Osteoblast (primary cell): ENCODE results near the gene RTL1. TPM values are rescaled to one million over a fixed set of nuclear protein-coding genes. Genes with fewer than 3 reads are reported as not detected.

Source experiments
- DNase-seq: peaks from one replicate; pipeline ENCODE4 v3.0.0; 2011; ENCODE audit warnings: low spot score, mixed read lengths; ENCODE audit not compliant: insufficient read length; ENCODE audit errors: missing footprints
- H2AFZ ChIP-seq: 2 replicates; pipeline ENCODE4 v1.6.0; 2011; ENCODE audit warnings: mild to moderate bottlenecking, low read length
- H3K27ac ChIP-seq: 2 replicates; pipeline ENCODE4 v1.5.1; 2011; ENCODE audit warnings: mild to moderate bottlenecking, low read depth, low read length, moderate library complexity
- H3K27me3 ChIP-seq: 2 replicates; pipeline ENCODE4 v1.6.0; 2012; ENCODE audit warnings: mild to moderate bottlenecking, control low read depth, inconsistent platforms, low read length, moderate library complexity; ENCODE audit not compliant: insufficient read depth
- H3K36me3 ChIP-seq: 2 replicates; pipeline ENCODE4 v1.5.1; 2011; ENCODE audit warnings: mild to moderate bottlenecking, low read length, control low read depth, moderate library complexity; ENCODE audit not compliant: insufficient read depth
- H3K4me1 ChIP-seq: 2 replicates; pipeline ENCODE4 v1.5.1; 2011; ENCODE audit warnings: mild to moderate bottlenecking, low read length, control low read depth, moderate library complexity; ENCODE audit not compliant: insufficient read depth
- H3K4me2 ChIP-seq: 2 replicates; pipeline ENCODE4 v1.6.0; 2011; ENCODE audit warnings: mild to moderate bottlenecking, low read length; ENCODE audit not compliant: insufficient read depth
- H3K4me3 ChIP-seq: fragments of 200-600 bp; sonication (generic); 3 replicates; pipeline ENCODE4 v1.5.1; 2012; ENCODE audit warnings: mild to moderate bottlenecking, low read length, inconsistent platforms; ENCODE audit not compliant: insufficient read depth
- H3K79me2 ChIP-seq: 2 replicates; pipeline ENCODE4 v1.6.0; 2012; ENCODE audit warnings: mild to moderate bottlenecking, low read length, control low read depth, inconsistent platforms; ENCODE audit not compliant: insufficient read depth
- H3K9me3 ChIP-seq: 2 replicates; pipeline ENCODE4 v1.5.1; 2011; ENCODE audit warnings: low read depth, low read length, control low read depth
- H4K20me1 ChIP-seq: 2 replicates; pipeline ENCODE4 v1.6.0; 2012; ENCODE audit warnings: mild to moderate bottlenecking, low read length, control low read depth; ENCODE audit not compliant: insufficient read depth
- total RNA-seq: library from RNA; depleted of rRNA; stranded (reverse); fragments of >200 nt; gene quantifications from 2 replicates; pipeline ENCODE4 v1.2.3, GENCODE V29; 2012
- TF ChIP-seq, protein P1 (sequence below): IDR thresholded peaks from 2 replicates; pipeline ENCODE4 v1.5.1; 2011; ENCODE audit warnings: mild to moderate bottlenecking, low read depth, low read length, moderate library complexity; ENCODE audit errors: extremely low read depth

Gene RTL1
- total RNA-seq, 1 donor, result not detected

DNA sequence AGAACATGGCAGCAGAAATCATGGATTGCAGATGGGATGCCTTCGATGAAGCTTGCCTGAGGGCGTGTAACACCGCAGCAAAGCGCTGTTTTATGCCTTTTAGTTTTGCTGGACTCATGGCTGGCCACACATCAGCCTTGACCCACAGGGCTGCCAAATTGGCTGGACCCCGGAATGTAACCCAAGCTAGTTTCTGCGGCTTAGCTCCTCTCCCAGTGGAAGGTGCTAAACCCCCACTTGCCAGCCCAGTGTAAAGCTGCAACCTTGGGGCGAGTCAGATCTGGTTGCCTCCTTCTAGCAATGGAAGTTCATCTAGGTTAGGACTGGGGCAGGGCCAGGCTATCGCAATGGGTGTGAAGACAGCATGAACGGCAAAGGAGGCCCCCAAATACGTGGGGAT lies 39.3 kb downstream of the RTL1 start:
- peaks cover 84% of the 10 kb centered on the region for H3K79me2 ChIP-seq
- H3K27me3 ChIP-seq, result no peaks in the 10 kb centered on the region
- no peaks in the 10 kb centered on the region for H3K9me3 ChIP-seq
- DNase-seq, result peak; percentile 67
- no peak overlapping the region for H3K4me3 ChIP-seq
- peaks cover 36% of the 10 kb centered on the region for H3K36me3 ChIP-seq
- H3K4me1 ChIP-seq, result peaks cover 15% of the 10 kb centered on the region
- peaks cover 70% of the 10 kb centered on the region for H4K20me1 ChIP-seq
- TF ChIP-seq, protein P1, sequence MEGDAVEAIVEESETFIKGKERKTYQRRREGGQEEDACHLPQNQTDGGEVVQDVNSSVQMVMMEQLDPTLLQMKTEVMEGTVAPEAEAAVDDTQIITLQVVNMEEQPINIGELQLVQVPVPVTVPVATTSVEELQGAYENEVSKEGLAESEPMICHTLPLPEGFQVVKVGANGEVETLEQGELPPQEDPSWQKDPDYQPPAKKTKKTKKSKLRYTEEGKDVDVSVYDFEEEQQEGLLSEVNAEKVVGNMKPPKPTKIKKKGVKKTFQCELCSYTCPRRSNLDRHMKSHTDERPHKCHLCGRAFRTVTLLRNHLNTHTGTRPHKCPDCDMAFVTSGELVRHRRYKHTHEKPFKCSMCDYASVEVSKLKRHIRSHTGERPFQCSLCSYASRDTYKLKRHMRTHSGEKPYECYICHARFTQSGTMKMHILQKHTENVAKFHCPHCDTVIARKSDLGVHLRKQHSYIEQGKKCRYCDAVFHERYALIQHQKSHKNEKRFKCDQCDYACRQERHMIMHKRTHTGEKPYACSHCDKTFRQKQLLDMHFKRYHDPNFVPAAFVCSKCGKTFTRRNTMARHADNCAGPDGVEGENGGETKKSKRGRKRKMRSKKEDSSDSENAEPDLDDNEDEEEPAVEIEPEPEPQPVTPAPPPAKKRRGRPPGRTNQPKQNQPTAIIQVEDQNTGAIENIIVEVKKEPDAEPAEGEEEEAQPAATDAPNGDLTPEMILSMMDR, result no peak
- H3K27ac ChIP-seq, result no peak overlapping the region
- H3K4me2 ChIP-seq, result no peak overlapping the region
- no peak overlapping the region for H2AFZ ChIP-seq

DNA sequence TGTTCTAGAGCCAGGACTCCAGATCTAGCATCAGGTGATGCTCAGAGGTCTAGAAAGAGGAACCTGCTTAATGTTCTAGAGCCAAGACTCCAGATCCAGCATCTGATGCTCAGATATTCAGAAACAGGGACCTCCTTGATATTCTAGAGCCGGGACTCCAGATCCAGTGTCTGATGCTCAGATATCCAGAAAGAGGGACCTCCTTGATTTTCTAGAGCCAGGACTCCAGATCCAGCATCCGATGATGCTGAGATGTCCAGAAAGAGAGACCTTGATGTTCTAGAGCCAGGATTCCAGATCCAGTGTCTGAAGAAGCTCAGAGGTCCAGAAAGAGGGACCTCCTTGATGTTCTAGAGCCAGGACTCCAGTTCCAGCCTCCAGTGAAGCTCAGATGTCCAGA lies 40.7 kb downstream of the RTL1 start:
- Histone ChIP-seq H3K4me1 (peaks cover 15% of the 10 kb centered on the region), H3K36me3 (peaks cover 29% of the 10 kb centered on the region), H3K27me3 (no peaks in the 10 kb centered on the region), H3K4me2 (no peak overlapping the region), H3K9me3 (no peaks in the 10 kb centered on the region), H4K20me1 (peaks cover 66% of the 10 kb centered on the region), H2AFZ (no peak overlapping the region), H3K79me2 (peaks cover 90% of the 10 kb centered on the region), H3K4me3 (no peak overlapping the region), H3K27ac (peak overlapping the region; percentile 8)
- TF ChIP-seq, protein P1, result no peak
- DNase-seq, result no peak

DNA sequence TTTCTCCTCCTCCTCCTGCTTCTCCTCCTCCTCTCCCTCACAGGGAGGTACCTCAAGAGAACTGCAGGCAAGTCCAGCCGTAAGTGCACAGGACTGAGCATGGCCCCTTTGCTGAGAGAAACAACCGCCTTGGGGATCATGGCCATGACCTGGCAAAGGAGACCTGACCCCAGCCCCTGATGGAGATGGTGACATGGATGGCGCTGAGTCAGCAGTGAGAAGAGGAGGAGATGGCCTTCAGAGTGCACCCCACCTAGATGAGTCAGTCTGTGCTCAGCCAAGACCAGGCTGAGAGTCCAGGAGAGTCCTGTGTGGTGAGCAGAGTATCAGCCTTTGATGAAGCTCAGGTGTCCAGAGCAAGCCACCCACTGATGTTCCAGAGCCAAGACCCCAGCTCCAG lies 41.2 kb downstream of the RTL1 start:
- peaks cover 29% of the 10 kb centered on the region for H3K36me3 ChIP-seq
- peaks cover 15% of the 10 kb centered on the region for H3K4me1 ChIP-seq

DNA sequence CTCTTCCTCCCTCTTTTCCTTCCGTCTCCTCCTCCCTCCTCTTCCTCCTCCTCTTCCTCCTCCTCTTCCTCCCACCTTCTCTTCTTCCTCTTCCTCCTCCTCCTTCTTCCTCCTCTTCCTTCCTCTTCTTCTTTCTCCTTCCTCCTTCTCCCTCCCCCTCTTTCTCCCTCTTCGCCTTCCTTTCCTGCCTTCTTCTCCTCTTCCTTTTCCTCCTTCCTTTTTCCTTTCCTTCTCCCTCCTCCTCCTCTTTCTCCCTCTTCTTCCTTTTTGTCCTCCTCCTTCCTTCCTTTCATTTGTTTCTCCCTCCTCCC lies 41.6 kb downstream of the RTL1 start:
- no peaks in the 10 kb centered on the region for H3K9me3 ChIP-seq
- H2AFZ ChIP-seq, result no peak overlapping the region
- no peaks in the 10 kb centered on the region for H3K27me3 ChIP-seq
- TF ChIP-seq, protein P1, result no peak
- H3K4me3 ChIP-seq, result no peak overlapping the region
- no peak overlapping the region for H3K4me2 ChIP-seq
- no peak overlapping the region for H3K27ac ChIP-seq
- no peak for DNase-seq
- peaks cover 15% of the 10 kb centered on the region for H3K4me1 ChIP-seq
- H3K36me3 ChIP-seq, result peaks cover 29% of the 10 kb centered on the region
- H4K20me1 ChIP-seq, result peaks cover 71% of the 10 kb centered on the region
- peaks cover 92% of the 10 kb centered on the region for H3K79me2 ChIP-seq

More for the DNA sequence above, 41.2 kb downstream of the RTL1 start:
- no peak overlapping the region for H3K4me3 ChIP-seq
- H3K27ac ChIP-seq, result peak overlapping the region; percentile 8
- H3K79me2 ChIP-seq, result peaks cover 92% of the 10 kb centered on the region
- DNase-seq, result peak; percentile 54
- no peak overlapping the region for H2AFZ ChIP-seq
- no peak overlapping the region for H3K4me2 ChIP-seq
- TF ChIP-seq, protein P1, result no peak
- H3K27me3 ChIP-seq, result no peaks in the 10 kb centered on the region
- peaks cover 71% of the 10 kb centered on the region for H4K20me1 ChIP-seq
- no peaks in the 10 kb centered on the region for H3K9me3 ChIP-seq
